CD4-positive, alpha-beta T cell treated with Interleukin-10 for 1 hour (primary cell): ENCODE data around the gene UNC50.
A peak's percentile ranks its signal among the peaks of the same experiment; 100 is the strongest.

ENCODE experiments used
- DNase-seq: peaks from one replicate; pipeline ENCODE4 v3.0.0-alpha.2; 2020

The UNC50 gene, protein sequence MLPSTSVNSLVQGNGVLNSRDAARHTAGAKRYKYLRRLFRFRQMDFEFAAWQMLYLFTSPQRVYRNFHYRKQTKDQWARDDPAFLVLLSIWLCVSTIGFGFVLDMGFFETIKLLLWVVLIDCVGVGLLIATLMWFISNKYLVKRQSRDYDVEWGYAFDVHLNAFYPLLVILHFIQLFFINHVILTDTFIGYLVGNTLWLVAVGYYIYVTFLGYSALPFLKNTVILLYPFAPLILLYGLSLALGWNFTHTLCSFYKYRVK

DNA sequence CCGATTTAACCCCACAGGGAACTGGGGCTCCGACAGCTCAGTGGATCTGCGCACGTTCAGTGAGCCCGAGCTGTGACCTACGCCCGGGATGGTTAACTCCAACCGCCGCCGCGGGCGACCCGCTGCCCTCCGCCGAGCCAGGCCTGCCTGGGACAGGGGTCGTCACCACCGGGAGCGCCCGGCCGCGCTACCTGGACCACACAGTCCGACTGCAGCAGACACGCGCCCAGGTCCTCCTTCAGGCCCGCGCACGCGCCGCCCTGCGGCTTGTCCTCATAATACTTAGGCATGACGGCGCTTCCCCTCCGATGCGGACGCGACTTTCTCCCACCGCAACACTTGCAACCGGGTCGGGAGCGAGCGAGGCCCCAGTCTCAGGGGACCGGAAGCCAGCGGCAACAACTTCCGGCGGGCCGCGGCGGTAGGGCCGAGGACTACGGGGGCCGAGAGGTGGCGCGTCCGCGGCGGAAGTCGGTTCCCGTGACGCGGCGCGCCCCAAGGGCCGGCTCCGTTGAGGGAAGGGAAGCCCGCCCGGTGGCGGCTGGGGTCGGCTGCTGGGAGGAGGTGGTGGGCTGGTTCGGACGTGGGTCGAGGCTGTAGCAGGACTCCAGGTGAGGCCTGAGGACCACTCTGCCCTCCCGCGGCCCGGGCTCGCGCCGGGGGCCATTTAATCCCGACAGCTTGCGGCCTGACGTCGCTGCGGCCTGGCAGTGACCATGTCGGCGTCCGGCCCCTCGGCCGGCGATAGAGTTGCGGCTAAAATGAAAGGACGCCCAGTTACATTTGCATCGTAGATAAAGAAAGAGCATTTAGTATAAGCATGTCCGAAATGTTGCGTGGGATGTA, at the start of gene UNC50, which contains the start of gene COA5:
UNC50 (plus strand) TSS at position 474 of the 846 bp plus-strand sequence. CDS start 1,171 bp downstream, outside the sequence.
COA5 (minus strand) TSS at position 397 of the 846 bp plus-strand sequence; CDS start at position 290, 107 bp downstream.
- peak; percentile 92 for DNase-seq

DNA sequence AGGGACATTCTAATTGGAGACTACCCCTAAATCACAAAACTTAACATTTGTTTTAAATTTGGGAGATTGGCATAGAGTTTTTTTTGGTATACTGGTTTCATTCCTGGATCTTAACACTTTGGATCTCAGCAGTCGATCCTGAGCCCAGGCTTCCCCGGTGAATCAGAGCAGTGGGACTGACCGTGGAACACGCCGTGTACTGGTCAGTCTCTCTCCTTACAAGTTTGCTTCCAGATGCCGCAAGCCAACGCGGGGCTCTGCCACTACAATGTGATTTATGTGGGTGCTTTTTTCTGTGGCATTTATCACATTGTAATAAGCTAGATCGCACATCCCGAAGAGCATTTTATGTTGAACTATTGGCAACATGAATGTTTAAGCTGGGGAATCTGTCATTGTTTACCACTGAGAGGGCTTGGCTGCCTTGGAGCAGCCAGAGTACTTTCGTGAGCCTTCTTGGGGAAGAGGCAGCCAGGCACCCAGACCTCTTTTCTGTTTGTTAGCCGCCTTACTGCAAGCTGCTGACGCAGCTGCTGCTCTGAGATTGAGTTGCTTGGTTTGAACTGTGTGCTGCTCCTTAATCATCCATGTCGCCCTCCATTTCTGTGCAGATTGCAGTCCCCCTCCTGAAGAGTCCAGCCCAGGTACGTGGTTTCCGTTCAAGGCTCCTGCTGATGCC, 49.4 kb upstream of the UNC50 start:
- no peak for DNase-seq

GRCh38 chr2:98559581-98559980, 48.8 kb upstream of the UNC50 start:
- no peak for DNase-seq

- no peak for DNase-seq
Observed at GRCh38 chr2:98560256-98560771, 48.1 kb upstream of the UNC50 start.

DNA sequence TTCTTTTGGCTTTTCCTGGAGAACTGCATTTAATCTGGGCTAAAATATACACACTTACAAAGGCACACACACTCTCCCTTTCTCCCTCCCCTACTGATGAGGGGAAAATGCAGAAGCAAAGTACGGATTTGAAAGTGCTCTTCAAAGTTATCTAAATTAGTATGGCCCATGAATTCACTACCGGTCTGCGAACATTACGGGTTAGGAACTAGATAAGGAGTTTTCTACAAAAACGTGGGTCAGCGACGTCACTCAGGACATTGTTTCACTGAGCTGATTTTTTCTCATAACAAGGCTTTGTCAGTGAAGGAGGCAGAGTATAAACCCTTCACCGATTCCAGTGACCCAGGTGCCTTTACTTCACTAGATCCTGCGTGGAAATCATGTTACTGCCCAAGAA, 47.4 kb upstream of the UNC50 start:
- DNase-seq = no peak

DNA sequence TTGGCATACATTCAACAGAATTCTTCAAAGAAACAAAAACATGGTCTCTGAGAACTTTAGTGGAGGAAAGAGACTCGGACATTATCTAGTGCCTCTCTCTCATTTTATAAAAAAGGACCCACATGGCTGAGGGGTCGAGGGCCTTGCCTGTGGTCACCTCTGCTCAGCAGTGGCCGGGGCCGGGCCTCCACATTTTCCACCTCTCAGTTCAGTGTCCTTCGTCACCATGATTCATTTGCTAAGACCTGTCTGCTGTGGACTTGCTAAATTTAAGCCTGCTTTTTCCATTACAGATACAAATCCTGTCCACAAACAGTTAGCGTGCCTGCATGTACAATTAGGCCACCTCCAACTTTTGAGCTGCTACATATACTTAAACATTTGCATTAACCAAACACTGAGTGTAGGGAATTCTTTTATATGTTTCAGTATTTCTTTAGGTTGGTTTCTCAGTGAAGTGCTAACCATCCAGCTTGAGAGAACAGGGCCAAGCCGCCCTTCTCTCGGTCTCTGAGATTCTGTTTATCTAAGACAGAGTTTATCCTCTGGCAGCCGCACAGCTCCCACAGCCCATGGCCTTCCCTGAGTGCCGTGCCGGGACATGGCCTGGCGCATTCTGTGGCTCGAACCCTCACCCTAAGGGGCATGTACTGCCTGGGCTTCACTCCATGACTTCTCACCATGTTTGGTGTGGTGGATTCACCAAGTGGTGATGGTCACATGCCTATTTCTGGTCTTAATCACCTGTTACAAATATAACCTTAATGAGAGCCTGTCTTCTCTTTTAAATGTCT, 46.3 kb upstream of the UNC50 start:
- DNase-seq = no peak

GRCh38 chr2:98563394-98563793, 45.0 kb upstream of the UNC50 start:
- DNase-seq = no peak

DNA sequence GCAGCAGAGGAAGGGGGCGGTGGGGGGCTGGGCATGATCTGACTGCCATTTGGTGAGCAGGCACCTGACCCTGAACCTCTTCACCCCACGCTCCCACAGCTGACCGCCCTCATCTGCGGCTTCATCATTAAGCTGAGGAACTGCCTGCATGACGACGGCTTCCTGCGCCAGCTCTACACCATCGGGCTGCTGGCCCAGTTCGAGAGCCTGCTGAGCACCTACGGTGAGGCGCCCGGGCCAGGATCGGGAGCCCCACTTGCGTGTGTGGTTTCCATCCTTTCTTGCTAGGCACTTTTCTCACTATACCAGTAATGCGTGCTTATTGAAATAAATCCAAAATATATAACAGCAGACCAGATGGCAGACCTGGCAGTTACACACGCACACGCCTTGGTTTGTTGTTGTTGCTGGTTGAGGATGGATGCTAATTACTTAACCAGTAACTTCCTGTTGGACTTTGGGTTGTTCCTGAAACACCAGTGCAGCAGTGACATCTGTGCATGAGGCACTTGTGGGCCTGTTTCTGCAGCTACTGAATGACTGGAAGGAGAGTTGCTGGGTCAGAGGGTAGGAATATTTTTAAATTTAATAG, 43.8 kb upstream of the UNC50 start:
- DNase-seq = no peak

- no peak for DNase-seq
Observed at GRCh38 chr2:98565286-98565860, 43.0 kb upstream of the UNC50 start.

DNA sequence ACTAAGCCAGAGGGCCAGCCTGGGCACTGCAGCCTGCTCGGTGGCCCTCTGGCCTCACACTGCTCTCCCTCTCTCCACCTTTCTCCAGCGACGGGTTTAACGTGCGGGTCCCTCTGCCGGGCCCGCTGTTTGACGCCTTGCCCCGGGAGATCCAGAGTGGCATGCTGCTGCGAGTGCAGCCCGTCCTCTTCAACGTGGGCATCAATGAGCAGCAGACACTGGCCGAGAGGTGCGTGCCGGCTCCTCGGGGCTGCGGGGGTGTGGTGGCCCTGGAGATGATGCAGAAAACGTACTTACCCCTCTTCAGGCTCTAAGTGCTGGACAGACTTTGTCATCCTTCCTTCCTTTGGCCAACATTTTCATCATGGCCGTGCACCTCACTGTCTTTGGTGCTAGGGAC, 42.4 kb upstream of the UNC50 start:
- no peak for DNase-seq

- no peak for DNase-seq
Observed at GRCh38 chr2:98568161-98568956, 40.0 kb upstream of the UNC50 start.

- peak; percentile 69 for DNase-seq
Observed at GRCh38 chr2:98569197-98569793, 39.1 kb upstream of the UNC50 start.

DNA sequence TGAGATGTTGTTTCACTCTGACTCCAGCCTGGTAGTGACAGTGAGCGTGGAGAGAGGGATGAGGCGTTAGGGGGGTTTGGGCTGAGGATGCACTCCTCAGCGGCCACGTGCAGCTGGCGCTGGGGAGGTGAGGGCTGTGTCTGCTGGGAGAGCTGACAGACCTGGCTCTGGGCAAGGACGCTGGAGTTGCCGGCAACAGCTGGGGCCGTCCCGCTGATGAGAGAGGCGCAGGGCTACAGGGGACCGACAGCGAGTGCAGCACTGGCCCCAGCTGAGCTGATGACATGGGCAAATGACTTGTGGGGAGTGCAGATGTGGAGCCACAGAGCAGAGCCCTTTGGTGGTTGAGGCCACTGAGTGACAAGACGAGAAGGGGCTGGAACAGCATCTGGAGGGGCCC, 38.5 kb upstream of the UNC50 start:
- DNase-seq = no peak

DNA sequence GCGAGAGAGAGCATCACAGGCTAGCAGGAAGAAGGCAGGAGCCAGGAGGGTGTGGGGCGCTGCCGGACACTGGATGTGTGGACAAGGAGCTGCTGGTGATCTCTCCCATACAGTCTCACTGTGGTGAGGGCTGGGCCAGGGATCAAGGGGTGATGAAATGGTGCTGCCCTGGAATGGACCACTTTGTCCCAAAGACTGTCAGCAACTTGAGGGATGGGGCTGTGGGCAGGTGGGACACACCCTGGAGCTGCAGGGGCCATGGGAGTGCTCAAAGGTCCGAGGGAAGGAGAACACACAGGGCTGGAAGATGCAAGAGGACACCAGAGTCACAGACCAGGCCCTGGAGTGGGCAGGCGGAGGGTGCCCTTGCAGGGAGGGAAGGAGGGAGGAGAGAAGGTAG, 38.0 kb upstream of the UNC50 start:
- no peak for DNase-seq

GRCh38 chr2:98571121-98571701, 37.2 kb upstream of the UNC50 start:
- DNase-seq = no peak

DNA sequence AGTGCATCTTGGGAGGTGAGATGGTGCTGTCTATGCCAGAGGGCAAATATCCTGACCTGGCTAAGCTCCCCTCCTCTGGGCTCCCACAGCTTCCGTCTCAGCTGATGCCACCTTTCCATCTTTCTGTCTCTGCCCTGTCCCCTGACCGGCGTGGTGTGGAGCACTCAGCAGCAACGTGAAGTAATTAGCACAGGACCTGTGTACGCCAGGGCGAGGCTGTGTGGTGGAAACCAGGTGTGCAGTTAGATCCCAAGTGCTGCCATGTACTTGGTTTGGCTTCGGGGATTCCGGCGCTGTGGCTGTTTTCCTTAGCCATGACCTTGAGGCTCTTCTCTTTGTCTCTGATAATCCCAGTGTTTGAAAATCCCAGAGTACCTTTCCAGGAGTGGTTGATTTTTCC, 36.6 kb upstream of the UNC50 start:
- DNase-seq = no peak

DNA sequence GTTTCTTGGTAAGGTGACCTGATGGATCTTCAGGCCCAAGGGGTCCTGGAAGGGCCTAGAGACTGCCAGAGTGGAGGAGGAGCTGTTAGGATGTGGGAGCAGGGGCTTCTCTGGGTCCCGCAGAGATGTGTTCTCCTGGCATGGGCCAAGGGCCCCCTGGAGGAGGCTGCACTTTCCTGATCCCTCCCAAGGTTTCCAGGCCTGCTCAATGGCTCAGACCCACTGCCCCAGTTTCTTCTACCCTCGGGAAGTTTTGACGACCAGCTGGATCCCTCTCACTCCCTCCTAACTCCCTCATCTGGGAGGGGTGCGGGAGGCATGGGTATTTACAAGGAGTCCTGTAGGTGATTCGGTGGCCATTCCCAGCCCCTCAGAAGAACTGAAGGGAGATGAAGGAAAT, 36.2 kb upstream of the UNC50 start:
- no peak for DNase-seq

DNA sequence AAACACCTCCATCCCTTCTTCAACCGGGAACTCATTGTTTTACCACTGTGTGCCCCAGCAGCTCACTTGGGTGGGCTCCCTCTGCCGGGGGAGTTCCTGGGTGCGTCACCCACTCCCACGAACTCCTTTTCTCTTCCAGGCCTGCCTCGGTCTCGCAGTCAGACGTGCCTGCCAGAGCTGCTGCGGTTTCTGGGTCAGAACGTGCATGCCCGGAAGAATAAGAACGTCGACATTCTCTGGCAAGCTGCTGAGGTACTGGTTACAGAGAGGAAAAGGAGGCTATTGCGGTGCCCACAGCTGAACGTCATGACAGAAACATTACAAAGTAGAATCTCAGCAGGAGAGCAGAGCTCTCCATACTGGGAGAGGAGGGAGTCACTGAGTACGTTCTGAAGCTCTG, 35.7 kb upstream of the UNC50 start:
- DNase-seq = no peak

GRCh38 chr2:98573426-98573825, 35.0 kb upstream of the UNC50 start:
- no peak for DNase-seq

DNA sequence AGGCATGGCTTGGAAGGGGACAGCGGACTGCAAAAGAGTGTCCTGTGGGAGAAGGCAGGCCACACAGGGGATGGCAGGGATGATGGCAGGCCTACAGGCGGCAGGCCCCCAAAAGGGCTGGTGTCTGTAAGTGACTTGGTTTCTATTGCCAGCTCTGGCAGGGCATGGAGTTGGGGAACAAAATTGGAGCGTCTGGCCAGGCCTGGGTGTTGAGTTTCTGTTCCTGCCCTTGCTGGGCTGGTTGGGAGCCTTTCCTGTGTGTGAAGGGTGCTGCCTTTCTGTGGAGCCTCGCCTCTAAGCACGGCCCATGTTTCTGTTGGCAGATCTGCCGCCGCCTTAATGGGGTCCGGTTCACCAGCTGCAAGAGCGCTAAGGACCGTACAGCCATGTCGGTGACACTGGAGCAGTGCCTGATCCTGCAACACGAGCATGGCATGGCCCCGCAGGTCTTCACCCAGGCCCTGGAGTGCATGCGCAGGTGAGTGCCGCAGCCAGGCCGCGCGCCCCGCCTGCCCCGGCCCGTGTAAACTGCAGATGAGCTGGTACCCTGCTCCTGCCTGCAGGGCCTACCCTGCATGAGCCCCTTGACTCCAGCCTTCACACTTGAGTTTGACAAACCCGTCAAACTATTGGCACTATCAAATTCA, 31.6 kb upstream of the UNC50 start:
- DNase-seq = no peak
